H9 (cell line): ENCODE results near the gene STARD3NL. TPM values are rescaled to one million over a fixed set of nuclear protein-coding genes. Genes with fewer than 3 reads are reported as not detected.

Experiments
- DNase-seq: peaks from one replicate; pipeline ENCODE4 v3.0.0-alpha.2; 2017
- H2AFZ ChIP-seq: one replicate; pipeline ENCODE4 v1.6.1; 2013; ENCODE audit warnings: mild to moderate bottlenecking, low read length, control low read depth, moderate library complexity
- H2AK5ac ChIP-seq: 2 replicates; pipeline ENCODE4 v1.6.1; 2013; ENCODE audit warnings: low read length, control low read depth, mixed read lengths; ENCODE audit not compliant: insufficient read length
- H2BK120ac ChIP-seq: one replicate; pipeline ENCODE4 v1.6.1; 2013; ENCODE audit warnings: low read depth, mild to moderate bottlenecking, low read length, control low read depth, inconsistent platforms; ENCODE audit not compliant: poor library complexity, severe bottlenecking
- H2BK12ac ChIP-seq: 2 replicates; pipeline ENCODE4 v1.6.1; 2013; ENCODE audit warnings: low read length, control low read depth, mixed read lengths, low read depth; ENCODE audit not compliant: insufficient read length
- H2BK15ac ChIP-seq: 2 replicates; pipeline ENCODE4 v1.6.1; 2013; ENCODE audit warnings: low read depth, low read length, control low read depth
- H2BK20ac ChIP-seq: one replicate; pipeline ENCODE4 v1.6.1; 2013; ENCODE audit warnings: low read depth, mild to moderate bottlenecking, low read length, control low read depth, inconsistent platforms; ENCODE audit not compliant: poor library complexity, severe bottlenecking
- H2BK5ac ChIP-seq: 2 replicates; pipeline ENCODE4 v1.6.1; 2013; ENCODE audit warnings: low read length, control low read depth, mixed read lengths; ENCODE audit not compliant: insufficient read length
- H3K14ac ChIP-seq: 2 replicates; pipeline ENCODE4 v1.6.1; 2013; ENCODE audit warnings: low read length, control low read depth; ENCODE audit not compliant: insufficient read depth
- H3K18ac ChIP-seq: 2 replicates; pipeline ENCODE4 v1.6.1; 2013; ENCODE audit warnings: low read depth, mild to moderate bottlenecking, mixed read lengths, low read length, control low read depth; ENCODE audit not compliant: insufficient read length
- H3K23ac ChIP-seq: 2 replicates; pipeline ENCODE4 v1.6.1; 2013; ENCODE audit warnings: low read length, control low read depth, mixed read lengths, low read depth; ENCODE audit not compliant: insufficient read length
- H3K23me2 ChIP-seq: 2 replicates; pipeline ENCODE4 v1.6.1; 2013; ENCODE audit warnings: low read depth, mild to moderate bottlenecking, mixed read lengths, low read length, control low read depth; ENCODE audit not compliant: insufficient read length, poor library complexity, severe bottlenecking
- H3K27ac ChIP-seq: 2 replicates; pipeline ENCODE4 v1.5.1; 2013; ENCODE audit warnings: low read length, control low read depth, mixed read lengths, low read depth; ENCODE audit not compliant: insufficient read length
- H3K27me3 ChIP-seq: 2 replicates; pipeline ENCODE4 v1.6.1; 2013; ENCODE audit warnings: low read length, control low read depth, inconsistent platforms; ENCODE audit not compliant: insufficient read depth
- H3K4ac ChIP-seq: 2 replicates; pipeline ENCODE4 v1.6.1; 2013; ENCODE audit warnings: low read depth, mild to moderate bottlenecking, control low read depth, inconsistent platforms, low read length, moderate library complexity
- H3K4me1 ChIP-seq: 2 replicates; pipeline ENCODE4 v1.6.1; 2013; ENCODE audit warnings: low read length, control low read depth, inconsistent platforms; ENCODE audit not compliant: insufficient read depth
- H3K4me2 ChIP-seq: 2 replicates; pipeline ENCODE4 v1.6.1; 2013; ENCODE audit warnings: low read length, control low read depth, mixed read lengths; ENCODE audit not compliant: insufficient read length, insufficient read depth
- H3K56ac ChIP-seq: 2 replicates; pipeline ENCODE4 v1.6.1; 2013; ENCODE audit warnings: low read depth, mild to moderate bottlenecking, mixed read lengths, low read length, control low read depth; ENCODE audit not compliant: insufficient read length
- H3K79me1 ChIP-seq: 2 replicates; pipeline ENCODE4 v1.6.1; 2013; ENCODE audit warnings: low read depth, mild to moderate bottlenecking, moderate library complexity, low read length, control low read depth, inconsistent platforms; ENCODE audit not compliant: insufficient read depth, poor library complexity, severe bottlenecking
- H3K79me2 ChIP-seq: 2 replicates; pipeline ENCODE4 v1.6.1; 2013; ENCODE audit warnings: low read length, control low read depth, inconsistent platforms; ENCODE audit not compliant: insufficient read depth
- H3K9ac ChIP-seq: 2 replicates; pipeline ENCODE4 v1.6.1; 2013; ENCODE audit warnings: low read length, control low read depth, mixed read lengths; ENCODE audit not compliant: insufficient read length; ENCODE audit errors: extremely low read depth
- H3K9me3 ChIP-seq: one replicate; pipeline ENCODE4 v1.6.1; 2013; ENCODE audit warnings: low read depth, low read length, inconsistent platforms; ENCODE audit not compliant: control insufficient read depth
- H3T11ph ChIP-seq: one replicate; pipeline ENCODE4 v1.6.1; 2013; ENCODE audit warnings: mild to moderate bottlenecking, low read length, control low read depth, inconsistent platforms
- H4K20me1 ChIP-seq: one replicate; pipeline ENCODE4 v1.6.1; 2013; ENCODE audit not compliant: control insufficient read depth, insufficient read length, insufficient read depth
- H4K5ac ChIP-seq: 2 replicates; pipeline ENCODE4 v1.6.1; 2013; ENCODE audit warnings: low read depth, mild to moderate bottlenecking, mixed read lengths, low read length, control low read depth; ENCODE audit not compliant: insufficient read length
- H4K8ac ChIP-seq: replicated peaks from 2 replicates; pipeline ENCODE4 v1.6.1; 2013; ENCODE audit warnings: low read length, control low read depth, mixed read lengths, low read depth; ENCODE audit not compliant: insufficient read length
- H4K91ac ChIP-seq: 2 replicates; pipeline ENCODE4 v1.6.1; 2013; ENCODE audit warnings: low read depth, mild to moderate bottlenecking, moderate library complexity, mixed read lengths, low read length, control low read depth; ENCODE audit not compliant: insufficient read length
- H3K27ac Mint-ChIP-seq, 3 experiments: 2 replicates in 2 of 3; 3 replicates in 1 of 3; pipeline ENCODE4 v1.8.0; 2020 to 2021; ENCODE audit warnings: mixed read lengths in 3 of 3, mild to moderate bottlenecking in 1 of 3, moderate library complexity in 1 of 3
- H3K27me3 Mint-ChIP-seq: 2 replicates; pipeline ENCODE4 v1.8.0; 2021; ENCODE audit warnings: low read depth, mild to moderate bottlenecking, moderate library complexity, mixed read lengths
- H3K36me3 Mint-ChIP-seq, 3 experiments: 2 replicates in 2 of 3; 3 replicates in 1 of 3; pipeline ENCODE4 v1.8.0; 2020 to 2021; ENCODE audit warnings: low read depth in 3 of 3, mixed read lengths in 3 of 3; ENCODE audit not compliant: insufficient read depth in 1 of 3
- H3K4me1 Mint-ChIP-seq, 2 experiments: 2 replicates each; pipeline ENCODE4 v1.8.0; 2020; ENCODE audit warnings: mixed read lengths in 2 of 2
- H3K4me3 Mint-ChIP-seq, 2 experiments: 2 replicates in 1 of 2; 3 replicates in 1 of 2; pipeline ENCODE4 v1.8.0; 2020 to 2021; ENCODE audit warnings: mild to moderate bottlenecking in 2 of 2, mixed read lengths in 2 of 2, moderate library complexity in 1 of 2
- H3K9me3 Mint-ChIP-seq, 2 experiments: 2 replicates in 1 of 2; 3 replicates in 1 of 2; pipeline ENCODE4 v1.8.0; 2020; ENCODE audit warnings: mild to moderate bottlenecking in 2 of 2, mixed read lengths in 2 of 2, moderate library complexity in 1 of 2
- total RNA-seq: library from RNA; stranded (reverse); gene quantifications from 2 replicates; pipeline ENCODE4 v1.2.1, GENCODE V29; 2021
- TF ChIP-seq, protein P1 (sequence below): fragments of 200-600 bp; sonication (generic); conservative IDR thresholded peaks from 3 replicates; pipeline ENCODE4 v1.8.0; 2021; ENCODE audit warnings: antibody characterized with exemption, mild to moderate bottlenecking

STARD3NL gene
- total RNA-seq, 1 experiment from 2014 or later, result 36.5 TPM

DNA sequence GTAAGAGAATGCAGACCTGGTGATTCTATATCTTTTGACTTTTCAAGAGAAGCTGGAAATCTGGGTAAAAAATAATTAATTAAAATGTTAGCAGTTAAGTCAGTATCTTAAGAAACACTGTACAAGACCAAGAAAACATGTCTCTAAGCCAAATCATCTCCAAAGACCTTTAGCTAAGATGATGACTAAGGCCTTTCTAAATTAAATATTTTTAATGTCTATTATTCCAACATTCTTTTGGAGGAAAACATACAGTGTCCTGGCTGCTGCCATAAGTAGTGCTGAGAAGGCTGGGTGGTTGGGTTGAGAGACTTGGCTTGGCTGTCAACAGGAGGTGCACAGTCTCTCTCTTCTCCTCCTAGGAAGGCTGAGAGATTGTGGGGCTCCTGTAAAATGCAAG is 20.3 kb downstream of the STARD3NL start:
- H2BK15ac ChIP-seq, result no peak overlapping the region
- H2AFZ ChIP-seq, result no peak overlapping the region
- H2AK5ac ChIP-seq, result no peak overlapping the region
- H4K8ac ChIP-seq, result no peak overlapping the region
- H3K4me1 ChIP-seq, result peaks cover 9% of the 10 kb centered on the region; the same call in 1 of the 2 replicates
- H2BK12ac ChIP-seq, result no peak overlapping the region
- no peak overlapping the region for H3K4ac ChIP-seq
- no peaks in the 10 kb centered on the region for H4K20me1 ChIP-seq
- H4K5ac ChIP-seq, result no peak overlapping the region
- H3K56ac ChIP-seq, result no peak overlapping the region
- H2BK20ac ChIP-seq, result no peak overlapping the region
- Mint-ChIP-seq H3K4me3 (no peak overlapping the region), H3K4me1 (peaks cover 13 to 30% of the 10 kb centered on the region in 2 experiments), H3K27ac (no peak overlapping the region), H3K36me3 (peaks cover 6 to 9% (median 7%) of the 10 kb centered on the region in 3 experiments; a peak in 6 of 7 replicates), H3K27me3 (no peaks in the 10 kb centered on the region), H3K9me3 (no peaks in the 10 kb centered on the region; a peak in 1 of 5 replicates)
- no peaks in the 10 kb centered on the region for H3K27me3 ChIP-seq
- no peak overlapping the region for H2BK120ac ChIP-seq
- no peak for DNase-seq
- H3K9me3 ChIP-seq, result no peaks in the 10 kb centered on the region
- H3K79me1 ChIP-seq, result peaks cover 4% of the 10 kb centered on the region
- no peak overlapping the region for H3K18ac ChIP-seq
- H3K23ac ChIP-seq, result no peak overlapping the region
- H3K79me2 ChIP-seq, result peaks cover 2% of the 10 kb centered on the region; the same call in 1 of the 2 replicates
- no peak overlapping the region for H3K27ac ChIP-seq
- H3K9ac ChIP-seq, result no peak overlapping the region
- H4K91ac ChIP-seq, result no peak overlapping the region
- no peak overlapping the region for H3K4me2 ChIP-seq
- H3T11ph ChIP-seq, result no peak overlapping the region
- H3K23me2 ChIP-seq, result no peaks in the 10 kb centered on the region
- H3K14ac ChIP-seq, result no peak overlapping the region
- no peak overlapping the region for H2BK5ac ChIP-seq
- TF ChIP-seq, protein P1, sequence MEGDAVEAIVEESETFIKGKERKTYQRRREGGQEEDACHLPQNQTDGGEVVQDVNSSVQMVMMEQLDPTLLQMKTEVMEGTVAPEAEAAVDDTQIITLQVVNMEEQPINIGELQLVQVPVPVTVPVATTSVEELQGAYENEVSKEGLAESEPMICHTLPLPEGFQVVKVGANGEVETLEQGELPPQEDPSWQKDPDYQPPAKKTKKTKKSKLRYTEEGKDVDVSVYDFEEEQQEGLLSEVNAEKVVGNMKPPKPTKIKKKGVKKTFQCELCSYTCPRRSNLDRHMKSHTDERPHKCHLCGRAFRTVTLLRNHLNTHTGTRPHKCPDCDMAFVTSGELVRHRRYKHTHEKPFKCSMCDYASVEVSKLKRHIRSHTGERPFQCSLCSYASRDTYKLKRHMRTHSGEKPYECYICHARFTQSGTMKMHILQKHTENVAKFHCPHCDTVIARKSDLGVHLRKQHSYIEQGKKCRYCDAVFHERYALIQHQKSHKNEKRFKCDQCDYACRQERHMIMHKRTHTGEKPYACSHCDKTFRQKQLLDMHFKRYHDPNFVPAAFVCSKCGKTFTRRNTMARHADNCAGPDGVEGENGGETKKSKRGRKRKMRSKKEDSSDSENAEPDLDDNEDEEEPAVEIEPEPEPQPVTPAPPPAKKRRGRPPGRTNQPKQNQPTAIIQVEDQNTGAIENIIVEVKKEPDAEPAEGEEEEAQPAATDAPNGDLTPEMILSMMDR, result no peak
